ENCODE results near the gene LRRFIP2.

LRRFIP2 gene

DNA sequence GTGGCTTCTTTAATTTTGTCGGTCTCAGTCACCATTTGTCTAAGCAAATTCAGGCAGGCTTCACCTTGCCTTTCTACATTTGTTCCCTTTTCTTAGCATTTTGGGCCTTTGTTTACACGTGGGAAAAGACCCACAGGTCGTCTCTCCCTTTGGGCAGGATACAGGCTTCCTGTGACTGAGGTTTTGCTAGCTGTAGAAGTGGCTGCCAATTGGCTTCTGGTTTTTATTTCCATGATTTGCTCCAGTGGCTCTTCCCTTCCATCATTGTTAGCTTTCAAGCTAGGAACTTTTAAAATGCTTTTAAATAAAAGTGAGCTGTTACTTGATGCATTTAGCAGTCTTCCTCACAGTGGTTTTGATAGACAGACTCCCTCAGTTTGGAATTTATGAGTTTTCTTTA is 143.8 kb downstream of the LRRFIP2 start:
- ChIA-PET POLR2A (no interaction called here), CTCF (no interaction called here)
- no peak for TF ChIP-seq HDGF (IDR thresholded peaks at IDR 0.05; ENCODE audit: borderline replicate concordance)
- TF ChIP-seq CTBP1 (IDR thresholded peaks at IDR 0.05; ENCODE audit: borderline replicate concordance) = no peak
- TF ChIP-seq SUZ12 (IDR thresholded peaks at IDR 0.05) = no peak
- no peak for TF ChIP-seq ZNF384 (IDR thresholded peaks at IDR 0.05)
- no peak for TF ChIP-seq L3MBTL2 (conservative IDR thresholded peaks at IDR 0.05)
- TF ChIP-seq BHLHE40 (IDR thresholded peaks at IDR 0.05; ENCODE audit: borderline replicate concordance) = no peak
- no peak for TF ChIP-seq TARDBP (IDR thresholded peaks at IDR 0.05)
- TF ChIP-seq ELF4 (IDR thresholded peaks at IDR 0.05) = no peak
- no peak for TF ChIP-seq LEF1 (IDR thresholded peaks at IDR 0.05; ENCODE audit: borderline replicate concordance)
- no peak for TF ChIP-seq SP1 (IDR thresholded peaks at IDR 0.05)
- TF ChIP-seq ARNT (IDR thresholded peaks at IDR 0.05) = no peak

DNA sequence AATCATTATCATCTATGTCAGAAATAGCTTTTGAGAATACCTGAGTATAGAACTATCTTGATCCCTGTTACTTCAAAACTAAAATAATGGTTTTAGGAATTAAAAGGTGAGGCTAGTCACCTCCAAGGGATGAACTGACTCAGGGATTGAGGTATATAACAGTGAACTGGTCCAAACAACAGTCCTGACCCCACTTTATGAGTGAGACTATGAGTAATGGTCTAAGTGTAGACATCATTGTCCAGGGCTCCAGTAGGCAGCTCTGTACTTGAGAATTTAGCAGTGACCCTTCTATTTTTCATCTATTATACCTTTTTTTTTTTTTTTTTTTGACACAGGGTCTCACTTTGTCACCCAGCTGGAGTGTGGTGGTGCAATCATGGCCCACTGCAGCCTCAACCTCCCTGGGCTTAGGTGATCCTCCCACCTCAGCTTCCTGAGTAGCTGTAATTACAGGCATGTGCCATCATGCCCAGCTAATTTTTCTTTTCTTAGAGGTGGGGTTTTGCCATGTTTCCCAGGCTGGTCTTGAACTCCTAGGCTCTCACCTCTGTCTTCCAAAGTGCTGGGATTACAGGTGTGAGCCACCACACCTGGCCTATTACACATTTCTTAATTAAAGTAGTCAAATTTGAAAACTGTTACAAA is 144.7 kb downstream of the LRRFIP2 start:
- ChIA-PET POLR2A (no interaction called here), CTCF (no interaction called here)
- no peak for DNase-seq (ENCODE audit: extremely low spot score)
- no peak for TF ChIP-seq FOXA1 (IDR thresholded peaks at IDR 0.05)
- no peak for TF ChIP-seq SUZ12 (IDR thresholded peaks at IDR 0.05)
- TF ChIP-seq BHLHE40 (IDR thresholded peaks at IDR 0.05; ENCODE audit: borderline replicate concordance) = no peak
- TF ChIP-seq, protein P1, sequence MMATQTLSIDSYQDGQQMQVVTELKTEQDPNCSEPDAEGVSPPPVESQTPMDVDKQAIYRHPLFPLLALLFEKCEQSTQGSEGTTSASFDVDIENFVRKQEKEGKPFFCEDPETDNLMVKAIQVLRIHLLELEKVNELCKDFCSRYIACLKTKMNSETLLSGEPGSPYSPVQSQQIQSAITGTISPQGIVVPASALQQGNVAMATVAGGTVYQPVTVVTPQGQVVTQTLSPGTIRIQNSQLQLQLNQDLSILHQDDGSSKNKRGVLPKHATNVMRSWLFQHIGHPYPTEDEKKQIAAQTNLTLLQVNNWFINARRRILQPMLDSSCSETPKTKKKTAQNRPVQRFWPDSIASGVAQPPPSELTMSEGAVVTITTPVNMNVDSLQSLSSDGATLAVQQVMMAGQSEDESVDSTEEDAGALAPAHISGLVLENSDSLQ (IDR thresholded peaks at IDR 0.05) = no peak
- TF ChIP-seq ZNF384 (IDR thresholded peaks at IDR 0.05) = no peak
- TF ChIP-seq ARNT (IDR thresholded peaks at IDR 0.05) = no peak
- no peak for TF ChIP-seq FOXK2 (IDR thresholded peaks at IDR 0.05)
- no peak for TF ChIP-seq L3MBTL2 (conservative IDR thresholded peaks at IDR 0.05)
- TF ChIP-seq FOXM1 (IDR thresholded peaks at IDR 0.05; ENCODE audit: borderline replicate concordance) = no peak
- TF ChIP-seq SP1 (IDR thresholded peaks at IDR 0.05) = no peak
- no peak for TF ChIP-seq NFRKB (IDR thresholded peaks at IDR 0.05)
- TF ChIP-seq CTBP1 (IDR thresholded peaks at IDR 0.05; ENCODE audit: borderline replicate concordance) = no peak
- TF ChIP-seq HDGF (IDR thresholded peaks at IDR 0.05; ENCODE audit: borderline replicate concordance) = no peak
- no peak for TF ChIP-seq TARDBP (IDR thresholded peaks at IDR 0.05)
- no peak for TF ChIP-seq LEF1 (IDR thresholded peaks at IDR 0.05; ENCODE audit: borderline replicate concordance)
- TF ChIP-seq ELF4 (IDR thresholded peaks at IDR 0.05) = no peak

More for the DNA sequence above, 143.8 kb downstream of the LRRFIP2 start:
- no peak for DNase-seq (ENCODE audit: extremely low spot score)

DNA sequence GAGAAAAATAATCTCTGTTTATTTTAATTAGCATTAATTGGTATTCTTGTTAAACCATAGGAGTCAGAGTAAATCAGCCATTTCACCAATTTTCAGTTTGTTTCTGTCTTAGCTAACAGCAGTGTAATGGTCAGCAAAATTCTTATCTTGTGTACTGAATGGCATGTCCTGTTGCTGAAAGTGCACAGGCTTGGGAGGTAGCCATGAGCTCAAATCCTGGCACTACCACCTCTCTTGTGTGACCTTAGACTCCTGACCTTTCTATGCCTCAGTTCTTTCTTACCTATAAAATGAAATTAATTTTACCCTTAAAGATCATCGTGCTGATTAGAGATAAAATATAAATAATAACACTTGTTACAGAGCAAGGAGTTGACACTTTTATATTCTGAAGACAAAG is 145.3 kb downstream of the LRRFIP2 start:
- DNase-seq (ENCODE audit: extremely low spot score) = no peak
- TF ChIP-seq FOXM1 (IDR thresholded peaks at IDR 0.05; ENCODE audit: borderline replicate concordance) = no peak
- TF ChIP-seq ELF4 (IDR thresholded peaks at IDR 0.05) = no peak
- no peak for TF ChIP-seq ARNT (IDR thresholded peaks at IDR 0.05)
- TF ChIP-seq LEF1 (IDR thresholded peaks at IDR 0.05; ENCODE audit: borderline replicate concordance) = no peak
- no peak for TF ChIP-seq ZNF384 (IDR thresholded peaks at IDR 0.05)
- no peak for TF ChIP-seq NFRKB (IDR thresholded peaks at IDR 0.05)
- TF ChIP-seq, protein P1 (IDR thresholded peaks at IDR 0.05) = no peak
- TF ChIP-seq L3MBTL2 (conservative IDR thresholded peaks at IDR 0.05) = no peak
- TF ChIP-seq BHLHE40 (IDR thresholded peaks at IDR 0.05; ENCODE audit: borderline replicate concordance) = no peak
- no peak for TF ChIP-seq HDGF (IDR thresholded peaks at IDR 0.05; ENCODE audit: borderline replicate concordance)
- TF ChIP-seq SUZ12 (IDR thresholded peaks at IDR 0.05) = no peak
- TF ChIP-seq FOXK2 (IDR thresholded peaks at IDR 0.05) = no peak
- no peak for TF ChIP-seq TARDBP (IDR thresholded peaks at IDR 0.05)
- TF ChIP-seq CTBP1 (IDR thresholded peaks at IDR 0.05; ENCODE audit: borderline replicate concordance) = no peak
- no peak for TF ChIP-seq SP1 (IDR thresholded peaks at IDR 0.05)
- no peak for TF ChIP-seq FOXA1 (IDR thresholded peaks at IDR 0.05)
- POLR2A ChIA-PET = no interaction called here
- CTCF ChIA-PET = no interaction called here

DNA sequence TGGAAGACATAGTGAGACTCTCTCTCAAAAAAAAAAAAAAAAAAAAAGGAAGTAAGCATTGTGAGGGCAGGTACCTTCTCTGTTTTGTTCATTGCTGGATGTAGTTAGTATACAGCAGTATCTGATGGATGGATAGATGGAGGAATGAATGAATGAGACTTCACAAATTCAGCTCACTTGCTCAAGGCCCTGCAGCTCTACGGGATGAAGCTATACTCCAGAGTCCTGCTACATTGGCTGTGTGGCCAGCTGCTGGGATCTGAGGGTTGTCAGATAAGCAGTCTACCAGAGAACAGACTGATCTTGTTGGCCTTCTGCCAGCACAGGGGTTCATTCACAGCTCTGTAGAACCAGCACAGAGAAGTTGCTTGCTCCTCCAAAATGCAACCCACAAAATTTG is 146.1 kb downstream of the LRRFIP2 start:
- TF ChIP-seq HDGF (IDR thresholded peaks at IDR 0.05; ENCODE audit: borderline replicate concordance) (no peak), ZNF384 (IDR thresholded peaks at IDR 0.05) (no peak), BHLHE40 (IDR thresholded peaks at IDR 0.05; ENCODE audit: borderline replicate concordance) (no peak), TARDBP (IDR thresholded peaks at IDR 0.05) (no peak), SP1 (IDR thresholded peaks at IDR 0.05) (no peak), FOXK2 (IDR thresholded peaks at IDR 0.05) (no peak), L3MBTL2 (conservative IDR thresholded peaks at IDR 0.05) (no peak), FOXM1 (IDR thresholded peaks at IDR 0.05; ENCODE audit: borderline replicate concordance) (no peak), ARNT (IDR thresholded peaks at IDR 0.05) (no peak), FOXA1 (IDR thresholded peaks at IDR 0.05) (no peak), NFRKB (IDR thresholded peaks at IDR 0.05) (no peak)
- TF ChIP-seq, protein P1 (IDR thresholded peaks at IDR 0.05) = no peak
- no peak for DNase-seq (ENCODE audit: extremely low spot score)
- ChIA-PET CTCF (no interaction called here), POLR2A (no interaction called here)

DNA sequence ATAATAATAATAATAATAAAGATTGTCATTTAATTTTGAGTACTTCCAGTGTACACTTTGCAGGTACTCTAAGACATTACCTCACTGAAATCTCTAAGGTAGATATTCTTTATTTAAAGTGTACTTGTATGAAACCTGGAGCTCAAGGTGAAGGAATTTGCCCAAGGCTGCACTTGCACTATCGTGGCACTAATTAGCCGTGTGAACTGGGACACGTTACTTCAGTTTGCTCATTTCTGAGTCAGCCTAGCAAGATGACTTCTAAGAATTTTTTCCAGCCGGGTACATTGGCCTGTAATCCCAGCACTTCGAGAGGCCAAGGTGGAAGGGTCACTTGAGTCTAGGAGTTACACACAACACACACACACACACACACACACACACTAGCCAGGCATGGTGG is 147.5 kb downstream of the LRRFIP2 start:
- POLR2A ChIA-PET = no interaction called here
- CTCF ChIA-PET = no interaction called here
- TF ChIP-seq HDGF (IDR thresholded peaks at IDR 0.05; ENCODE audit: borderline replicate concordance) (no peak), BHLHE40 (IDR thresholded peaks at IDR 0.05; ENCODE audit: borderline replicate concordance) (no peak), FOXK2 (IDR thresholded peaks at IDR 0.05) (no peak)
- no peak for DNase-seq (ENCODE audit: extremely low spot score)

DNA sequence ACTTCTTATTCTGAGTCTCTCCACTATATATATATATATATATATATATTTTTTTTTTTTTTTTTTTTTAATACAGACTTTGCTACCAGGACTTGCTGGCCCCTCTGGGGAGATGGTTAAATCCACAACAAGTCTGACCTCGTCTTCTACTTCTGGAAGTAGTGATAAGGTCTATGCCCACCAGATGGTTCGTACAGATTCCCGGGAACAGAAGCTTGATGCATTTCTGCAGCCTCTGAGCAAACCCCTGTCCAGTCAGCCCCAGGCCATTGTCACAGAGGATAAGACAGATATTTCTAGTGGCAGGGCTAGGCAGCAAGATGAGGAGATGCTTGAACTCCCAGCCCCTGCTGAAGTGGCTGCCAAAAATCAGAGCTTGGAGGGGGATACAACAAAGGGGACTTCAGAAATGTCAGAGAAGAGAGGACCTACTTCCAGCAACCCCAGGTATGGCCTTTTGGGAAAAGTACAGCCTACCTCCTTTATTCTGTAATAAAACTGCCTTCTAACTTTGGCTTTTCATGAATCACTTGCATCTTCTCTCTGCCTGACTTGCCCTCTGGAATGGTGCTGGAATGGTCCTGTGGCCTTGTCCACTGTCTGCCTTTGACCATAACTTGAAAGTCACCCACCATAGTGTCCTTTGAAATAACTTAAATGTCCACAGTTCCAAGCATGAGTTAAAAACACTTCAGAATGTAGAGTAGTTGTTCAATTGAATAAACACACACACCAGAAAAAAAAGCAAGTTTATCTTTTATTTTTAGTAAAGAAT is 148.6 kb downstream of the LRRFIP2 start:
- ChIA-PET POLR2A (no interaction called here), CTCF (no interaction called here)
- no peak for TF ChIP-seq ZNF384 (IDR thresholded peaks at IDR 0.05)
- TF ChIP-seq, protein P1 (IDR thresholded peaks at IDR 0.05) = no peak
- no peak for TF ChIP-seq NFRKB (IDR thresholded peaks at IDR 0.05)
- no peak for TF ChIP-seq FOXA1 (IDR thresholded peaks at IDR 0.05)
- no peak for TF ChIP-seq CTBP1 (IDR thresholded peaks at IDR 0.05; ENCODE audit: borderline replicate concordance)
- TF ChIP-seq FOXK2 (IDR thresholded peaks at IDR 0.05) = no peak
- no peak for TF ChIP-seq SUZ12 (IDR thresholded peaks at IDR 0.05)
- TF ChIP-seq TARDBP (IDR thresholded peaks at IDR 0.05) = no peak
- no peak for TF ChIP-seq SP1 (IDR thresholded peaks at IDR 0.05)
- no peak for TF ChIP-seq L3MBTL2 (conservative IDR thresholded peaks at IDR 0.05)
- TF ChIP-seq LEF1 (IDR thresholded peaks at IDR 0.05; ENCODE audit: borderline replicate concordance) = no peak
- DNase-seq (ENCODE audit: extremely low spot score) = no peak
